ENCODE measurements around the gene MFSD8. TPM values are rescaled to one million over a fixed set of nuclear protein-coding genes. Genes with fewer than 3 reads are reported as not detected.

MFSD8 gene
- total and polyA plus RNA-seq, 2 of the 4 experiments (the other 2 are of a cell fraction) = 8.8 to 36.7 TPM

GRCh38 chr4:127917151-127917550, 47.8 kb downstream of the MFSD8 start:
- dilution Hi-C loops (cut with HindIII; ENCODE audit: low sequenced_read_pairs, unreplicated experiment) = no loop called here
- ATAC-seq (ENCODE audit: low read depth) = no peak
- Histone ChIP-seq H3K36me3 (ENCODE audit: control insufficient read depth, insufficient read depth, low read length) (peaks cover 8% of the 10 kb centered on the region), H2BK5ac (ENCODE audit: low read depth, low read length, poor library complexity, severe bottlenecking) (no peak overlapping the region), H3K27me3 (ENCODE audit: control insufficient read depth, insufficient read depth, low read length) (no peaks in the 10 kb centered on the region), H3K18ac (ENCODE audit: low read depth, low read length) (no peak overlapping the region), H3K9ac (ENCODE audit: low read depth, low read length) (no peak overlapping the region), H3K4ac (ENCODE audit: low read depth, low read length) (no peak overlapping the region), H3K9me1 (ENCODE audit: insufficient read depth, low read length) (no peaks in the 10 kb centered on the region; the same call in none of the 2 replicates), H3K56ac (ENCODE audit: extremely low read depth, insufficient read depth, low read length) (no peak overlapping the region), H2AFZ (replicated peaks; ENCODE audit: low read length, poor library complexity) (no peak overlapping the region), H3K23ac (ENCODE audit: low read depth, low read length) (no peak overlapping the region), H2BK20ac (ENCODE audit: low read depth, low read length) (no peak overlapping the region), H4K5ac (ENCODE audit: low read depth, low read length) (no peak overlapping the region), H2AK5ac (ENCODE audit: low read depth, low read length) (no peak overlapping the region), H3K27ac (ENCODE audit: insufficient read depth, low read length) (no peak overlapping the region), H2BK15ac (ENCODE audit: low read depth, low read length) (no peak overlapping the region), H4K91ac (ENCODE audit: insufficient read depth, low read depth, low read length) (no peak overlapping the region), H3K4me2 (ENCODE audit: low read depth, low read length) (no peak overlapping the region), H2BK120ac (ENCODE audit: low read depth, low read length) (no peak overlapping the region), H4K20me1 (ENCODE audit: insufficient read depth, low read length) (no peaks in the 10 kb centered on the region), H3K4me1 (ENCODE audit: control insufficient read depth, insufficient read depth, low read length) (no peaks in the 10 kb centered on the region), H3K79me1 (ENCODE audit: low read depth in 1 of 2, low read length in 2 of 2) (no peaks in the 10 kb centered on the region), H2AK9ac (replicated peaks; ENCODE audit: low read depth, low read length, poor library complexity) (no peak overlapping the region), H3K9me3 (ENCODE audit: control insufficient read depth, insufficient read depth, low read length) (no peaks in the 10 kb centered on the region), H3K14ac (replicated peaks; ENCODE audit: low read depth, low read length) (no peak overlapping the region), H4K8ac (ENCODE audit: low read depth in 2 of 2, low read length in 2 of 2) (no peak overlapping the region), H3K4me3 (ENCODE audit: insufficient read depth, low read depth, low read length) (no peak overlapping the region)
- no TSS peak for BruUV-seq (replicated peaks)
- CTCF ChIA-PET = no interaction called here
- POLR2A ChIA-PET (ENCODE audit: unreplicated experiment) = no interaction called here
- DNase-seq = no peak
- intact Hi-C loops (cut with micrococcal nuclease) = no loop called here
- TF ChIP-seq USF2 (IDR thresholded peaks at IDR 0.05; ENCODE audit: low read depth, low read length) (no peak), BHLHE40 (IDR thresholded peaks at IDR 0.05; ENCODE audit: low read depth, low read length) (no peak), MXI1 (IDR thresholded peaks at IDR 0.05; ENCODE audit: borderline replicate concordance, low read depth, low read length) (no peak), POLR2A (IDR thresholded peaks at IDR 0.05; ENCODE audit: low read depth, low read length) (no peak), MAZ (IDR thresholded peaks at IDR 0.05; ENCODE audit: borderline replicate concordance, low read depth, low read length) (no peak), RAD21 (IDR thresholded peaks at IDR 0.05; ENCODE audit: low read length) (no peak), SMC3 (IDR thresholded peaks at IDR 0.05; ENCODE audit: low read depth, low read length) (no peak), CHD1 (IDR thresholded peaks at IDR 0.05; ENCODE audit: low read depth, low read length) (no peak), ELK1 (IDR thresholded peaks at IDR 0.05; ENCODE audit: borderline replicate concordance, low read depth, low read length) (no peak), RFX5 (IDR thresholded peaks at IDR 0.05; ENCODE audit: low read depth, low read length) (no peak), CTCF (conservative IDR thresholded peaks at IDR 0.05; ENCODE audit: low read depth, low read length) (no peak), MAFK (IDR thresholded peaks at IDR 0.05; ENCODE audit: low read depth, low read length) (no peak), RCOR1 (IDR thresholded peaks at IDR 0.05; ENCODE audit: insufficient replicate concordance, low read length) (no peak)
- in situ Hi-C loops (cut with MboI; ENCODE audit: low sequenced_read_pairs) = no loop called here

Data from IMR-90 (cell line).